ENCODE results near the gene NKD2. TPM values are rescaled to one million over a fixed set of nuclear protein-coding genes. Genes with fewer than 3 reads are reported as not detected.

NKD2 gene
- total RNA-seq, 4 donors from 2014 or later: 0.78 to 3.2 (median 1.6) TPM

DNA sequence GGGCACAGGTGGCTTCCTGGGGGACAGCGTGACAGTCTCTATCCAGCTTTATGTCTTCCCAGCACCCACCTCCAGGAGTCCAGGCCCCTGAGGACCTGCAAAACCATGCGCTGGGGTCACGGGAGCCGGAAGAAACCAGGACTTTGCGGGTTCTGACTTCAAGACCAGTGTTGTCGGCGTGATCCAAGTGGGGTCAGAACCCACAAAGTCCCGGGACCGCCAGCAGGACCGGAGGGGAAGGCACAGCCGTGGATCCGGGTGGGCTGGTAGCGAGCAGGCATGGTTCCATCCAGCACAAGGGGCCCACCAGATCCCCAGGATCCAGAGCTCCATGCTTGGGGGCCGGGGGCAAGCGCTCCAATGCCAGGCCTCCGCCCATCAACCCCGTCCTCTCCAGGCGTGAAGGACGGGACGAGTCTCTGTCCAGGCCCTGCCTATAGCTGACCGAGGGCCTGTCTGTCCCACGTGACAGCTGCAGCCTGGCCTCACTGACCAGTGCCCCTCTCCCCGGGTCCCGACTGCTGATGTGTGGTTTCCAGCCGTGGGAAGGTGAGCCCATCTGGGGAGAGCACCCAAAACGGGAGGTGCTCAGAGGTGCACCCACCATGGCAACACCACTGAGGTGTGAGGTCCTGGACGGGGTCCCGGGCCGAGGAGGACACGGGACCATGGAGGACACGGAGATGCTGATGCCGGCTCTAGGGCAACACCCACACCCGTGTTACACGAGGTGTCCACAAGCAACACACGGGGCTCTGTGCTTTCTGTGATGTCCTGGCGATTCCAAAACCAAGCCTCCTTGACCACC is 54.4 kb downstream of the NKD2 start:
- WGBS, 2 donors: 94 to 98% methylated on average over 18 to 21 of the region's 36 CpGs
- H3K9me3 ChIP-seq: no peaks in the 10 kb centered on the region
- H3K36me3 ChIP-seq: peaks cover 35 to 57% of the 10 kb centered on the region in 2 donors
- H3K4me3 ChIP-seq (replicated peaks in 1 of 3): no peak overlapping the region
- TF ChIP-seq POLR2A (IDR thresholded peaks at IDR 0.05): no peak
- TF ChIP-seq, protein P1, sequence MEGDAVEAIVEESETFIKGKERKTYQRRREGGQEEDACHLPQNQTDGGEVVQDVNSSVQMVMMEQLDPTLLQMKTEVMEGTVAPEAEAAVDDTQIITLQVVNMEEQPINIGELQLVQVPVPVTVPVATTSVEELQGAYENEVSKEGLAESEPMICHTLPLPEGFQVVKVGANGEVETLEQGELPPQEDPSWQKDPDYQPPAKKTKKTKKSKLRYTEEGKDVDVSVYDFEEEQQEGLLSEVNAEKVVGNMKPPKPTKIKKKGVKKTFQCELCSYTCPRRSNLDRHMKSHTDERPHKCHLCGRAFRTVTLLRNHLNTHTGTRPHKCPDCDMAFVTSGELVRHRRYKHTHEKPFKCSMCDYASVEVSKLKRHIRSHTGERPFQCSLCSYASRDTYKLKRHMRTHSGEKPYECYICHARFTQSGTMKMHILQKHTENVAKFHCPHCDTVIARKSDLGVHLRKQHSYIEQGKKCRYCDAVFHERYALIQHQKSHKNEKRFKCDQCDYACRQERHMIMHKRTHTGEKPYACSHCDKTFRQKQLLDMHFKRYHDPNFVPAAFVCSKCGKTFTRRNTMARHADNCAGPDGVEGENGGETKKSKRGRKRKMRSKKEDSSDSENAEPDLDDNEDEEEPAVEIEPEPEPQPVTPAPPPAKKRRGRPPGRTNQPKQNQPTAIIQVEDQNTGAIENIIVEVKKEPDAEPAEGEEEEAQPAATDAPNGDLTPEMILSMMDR (IDR thresholded peaks at IDR 0.05): no peak
- no peak for DNase-seq
- no peaks in the 10 kb centered on the region for H3K27me3 ChIP-seq
- H3K27ac ChIP-seq: no peak overlapping the region
- intact Hi-C loops (cut with DNase I): no loop called here
- no peaks in the 10 kb centered on the region for H3K4me1 ChIP-seq

DNA sequence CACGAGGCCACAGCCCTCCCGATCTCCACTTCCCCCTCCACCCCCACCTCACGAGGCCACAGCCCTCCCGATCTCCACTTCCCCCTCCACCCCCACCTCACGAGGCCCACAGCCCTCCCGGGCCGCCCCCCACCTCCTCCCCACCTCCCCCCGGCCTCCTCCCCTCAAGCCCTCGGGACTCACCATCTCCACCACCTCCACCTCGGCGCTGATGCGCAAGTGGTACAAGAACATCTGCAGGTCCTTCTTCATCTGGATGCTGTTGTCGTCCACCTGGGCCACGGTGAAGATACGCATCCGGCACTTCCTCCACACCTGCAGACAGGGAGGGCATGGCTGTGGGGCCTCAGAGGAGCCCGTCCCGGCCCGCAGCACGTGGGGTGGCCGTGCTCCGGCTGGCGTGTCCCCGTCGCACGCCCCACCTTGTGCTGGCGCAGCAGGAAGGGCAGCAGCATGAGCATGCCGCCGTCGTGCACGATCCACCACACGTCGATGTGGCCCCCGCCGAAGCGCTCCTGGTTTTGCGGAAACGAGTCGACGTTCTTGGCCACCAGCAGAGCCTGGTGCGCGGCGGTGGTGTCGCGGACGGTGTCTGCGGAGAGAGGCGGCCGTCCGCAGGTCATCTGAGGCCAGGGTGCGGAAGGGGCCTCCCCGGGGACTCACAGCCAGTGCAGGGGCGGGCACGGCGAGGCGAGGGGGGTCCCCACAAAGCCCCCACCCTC is 55.2 kb downstream of the NKD2 start:
- intact Hi-C loops (cut with DNase I): no loop called here
- Histone ChIP-seq H3K4me1 (no peaks in the 10 kb centered on the region), H3K27ac (no peak overlapping the region), H3K4me3 (replicated peaks in 1 of 3) (no peak overlapping the region), H3K27me3 (no peaks in the 10 kb centered on the region), H3K36me3 (peaks cover 33 to 54% of the 10 kb centered on the region in 2 donors), H3K9me3 (no peaks in the 10 kb centered on the region)
- TF ChIP-seq POLR2A (IDR thresholded peaks at IDR 0.05): no peak
- TF ChIP-seq, protein P1 (IDR thresholded peaks at IDR 0.05): no peak
- no peak for DNase-seq
- 96 to 97% methylated on average over 12 to 44 of the region's 56 CpGs for WGBS, 2 donors

DNA sequence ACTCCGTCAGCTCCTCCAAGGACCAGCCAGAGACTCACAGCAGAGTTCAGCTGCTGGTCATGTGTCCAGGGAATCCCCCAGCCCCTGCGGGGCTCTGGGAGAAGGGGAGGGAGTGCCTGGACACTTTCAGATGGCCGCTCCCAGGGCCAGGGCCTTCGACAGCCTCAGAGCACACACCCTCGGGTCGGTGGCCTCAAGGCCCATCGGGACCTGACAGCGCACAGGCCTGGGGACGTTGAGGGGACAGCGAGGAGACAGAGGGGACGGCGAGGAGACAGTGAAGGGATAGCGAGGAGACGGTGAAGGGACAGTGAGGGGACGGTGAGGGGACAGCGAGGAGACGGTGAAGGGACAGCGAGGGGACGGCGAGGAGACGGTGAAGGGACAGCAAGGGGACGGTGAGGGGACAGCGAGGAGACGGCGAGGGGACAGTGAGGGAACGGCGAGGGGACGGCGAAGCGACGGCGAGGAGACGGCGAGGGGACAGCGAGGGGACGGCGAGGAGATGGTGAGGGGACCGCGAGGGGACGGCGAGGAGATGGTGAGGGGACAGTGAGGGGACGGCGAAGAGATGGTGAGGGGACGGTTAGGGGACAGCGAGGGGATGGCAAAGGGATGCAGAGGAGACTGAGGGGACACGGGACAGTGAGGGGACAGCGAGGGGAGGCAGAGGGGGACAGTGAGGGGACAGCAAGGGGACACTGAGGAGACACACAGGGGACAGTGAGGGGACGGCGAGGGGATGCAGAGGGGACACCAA is 56.0 kb downstream of the NKD2 start:
- no peaks in the 10 kb centered on the region for H3K9me3 ChIP-seq
- peaks cover 36 to 50% of the 10 kb centered on the region in 2 donors for H3K36me3 ChIP-seq
- H3K27me3 ChIP-seq: no peaks in the 10 kb centered on the region
- no peak overlapping the region for H3K4me3 ChIP-seq (replicated peaks in 1 of 3)
- H3K4me1 ChIP-seq: no peaks in the 10 kb centered on the region
- no peak for TF ChIP-seq POLR2A (IDR thresholded peaks at IDR 0.05)
- TF ChIP-seq, protein P1 (IDR thresholded peaks at IDR 0.05): no peak
- no peak for DNase-seq
- intact Hi-C loops (cut with DNase I): no loop called here
- 88 to 90% methylated on average over 47 to 48 of the region's 49 CpGs for WGBS, 2 donors
- no peak overlapping the region for H3K27ac ChIP-seq

DNA sequence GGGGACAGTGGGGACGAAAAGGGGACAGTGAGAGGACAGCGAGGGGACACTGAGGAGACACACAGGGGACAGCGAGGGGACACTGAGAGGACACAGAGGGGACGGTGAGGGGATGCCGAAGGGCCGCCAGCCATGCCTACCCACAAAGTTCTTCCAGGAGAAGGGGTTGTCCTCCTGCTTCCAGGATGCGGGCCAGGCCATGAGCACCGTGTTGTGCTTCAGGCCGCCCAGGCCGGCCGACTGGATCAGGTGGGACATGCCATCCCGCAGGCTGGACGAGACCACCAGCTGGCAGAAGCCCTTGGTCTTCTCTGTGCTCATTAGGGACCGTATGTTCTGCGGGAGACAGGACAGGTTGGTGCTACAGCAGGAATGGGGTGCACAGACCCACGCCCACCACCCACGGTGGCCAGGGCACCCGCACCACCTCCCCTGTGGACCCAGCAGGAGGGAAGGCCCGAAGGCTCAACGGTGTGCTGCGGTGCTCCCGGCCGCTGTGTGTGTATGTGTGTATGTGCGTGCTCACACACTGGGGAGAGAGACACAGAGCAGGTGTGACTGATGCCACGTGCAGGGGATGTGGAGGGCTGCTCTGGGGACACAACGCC is 56.6 kb downstream of the NKD2 start:
- intact Hi-C loops (cut with DNase I): no loop called here
- 89 to 92% methylated on average over 16 to 24 of the region's 26 CpGs for WGBS, 2 donors
- H3K9me3 ChIP-seq: no peaks in the 10 kb centered on the region
- no peaks in the 10 kb centered on the region for H3K27me3 ChIP-seq
- TF ChIP-seq, protein P1 (IDR thresholded peaks at IDR 0.05): no peak
- no peak for TF ChIP-seq POLR2A (IDR thresholded peaks at IDR 0.05)
- H3K36me3 ChIP-seq: peaks cover 29 to 45% of the 10 kb centered on the region in 2 donors
- H3K4me1 ChIP-seq: no peaks in the 10 kb centered on the region
- H3K4me3 ChIP-seq (replicated peaks in 1 of 3): no peak overlapping the region
- no peak for DNase-seq
- H3K27ac ChIP-seq: no peak overlapping the region
